Measurements from ENCODE around the gene TRIM24. TPM values are rescaled to one million over a fixed set of nuclear protein-coding genes. Genes with fewer than 3 reads are reported as not detected.

TRIM24 gene
- total and polyA plus RNA-seq, 2 of the 13 experiments (the other 11 are each of a cell fraction or from before 2014, with no cell fraction given): 100 to 106 TPM

DNA sequence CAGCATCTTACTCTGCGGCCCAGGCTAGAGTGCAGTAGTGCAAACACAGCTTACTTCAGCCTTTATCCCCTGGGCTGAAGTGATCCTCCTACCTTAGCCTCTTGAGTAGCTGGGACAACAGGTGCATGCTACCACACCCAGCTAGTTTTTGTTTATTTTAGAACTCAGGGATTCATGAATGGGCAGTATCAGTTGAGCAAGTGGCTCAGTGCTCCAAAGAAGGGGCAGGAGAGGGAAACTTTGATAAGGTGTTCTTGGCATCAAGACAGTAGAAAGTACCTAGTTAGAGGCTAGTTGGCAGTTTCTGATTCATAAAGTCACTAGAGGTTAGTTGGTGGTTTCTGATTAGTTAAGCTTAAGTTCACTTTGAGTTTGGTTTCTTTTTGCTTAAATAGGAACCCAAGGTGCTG, 18.4 kb downstream of the TRIM24 start (continued):
- TF ChIP-seq ZNF317 (CRISPR knock-in tag; IDR thresholded peaks at IDR 0.05) (no peak), THAP11 (CRISPR knock-in tag; IDR thresholded peaks at IDR 0.05) (no peak), NR2F6 (IDR thresholded peaks at IDR 0.05) (no peak), NR2F6 (CRISPR knock-in tag; IDR thresholded peaks at IDR 0.05) (no peak), SOX6 (IDR thresholded peaks at IDR 0.05) (no peak), SOX6 (CRISPR knock-in tag; IDR thresholded peaks at IDR 0.05) (no peak), ATM (IDR thresholded peaks at IDR 0.05; ENCODE audit: borderline replicate concordance) (no peak), ZNF234 (CRISPR knock-in tag; conservative IDR thresholded peaks at IDR 0.05) (no peak), AGO2 (optimal IDR thresholded peaks at IDR 0.05; ENCODE audit: low read depth, low read length) (peak; percentile 61), FOXC1 (CRISPR knock-in tag; IDR thresholded peaks at IDR 0.05; ENCODE audit: borderline replicate concordance) (no peak), HOXA7 (CRISPR knock-in tag; IDR thresholded peaks at IDR 0.05) (no peak)

GRCh38 chr7:138480527-138480926, 20.5 kb downstream of the TRIM24 start:
- no peak for ATAC-seq
- H3K79me2 ChIP-seq (ENCODE audit: insufficient read depth, low read length): peaks cover 98% of the 10 kb centered on the region
- TF ChIP-seq RBM22 (optimal IDR thresholded peaks at IDR 0.05; ENCODE audit: low read length): peak; percentile 62
- no peak for TF ChIP-seq SIN3A (IDR thresholded peaks at IDR 0.05; ENCODE audit: borderline replicate concordance, low read depth, low read length)
- 75% methylated on average over 4 of the region's 4 CpGs for WGBS (ENCODE audit: low lambda C conversion rate)
- in situ Hi-C loops (cut with HindIII; ENCODE audit: extremely low pct_ligation_motif_present, low pct_unique_long_range_greater_than_20kb): no loop called here
- H2AFZ ChIP-seq (ENCODE audit: low read length): no peak overlapping the region
- no peak overlapping the region for H3K4me3 ChIP-seq (replicated peaks in 1 of 3; ENCODE audit: insufficient read depth in 1 of 3, low read depth in 2 of 3, low read length in 3 of 3)
- H3K4me2 ChIP-seq (ENCODE audit: low read depth, low read length): no peak overlapping the region
- H3K27me3 ChIP-seq (ENCODE audit: control insufficient read depth in 1 of 2, insufficient read depth in 2 of 2, low read length in 2 of 2): no peaks in the 10 kb centered on the region
- no peak for DNase-seq (ENCODE audit: low spot score)
- intact Hi-C loops (cut with micrococcal nuclease; ENCODE audit: unreplicated experiment): no loop called here
- no TSS peak for BruUV-seq (replicated peaks)
- no peak overlapping the region; the same call in 1 of the 2 replicates for H3K9ac ChIP-seq (ENCODE audit: insufficient read depth, low read depth, low read length)
- H3K36me3 ChIP-seq (replicated peaks in 1 of 2; ENCODE audit: control insufficient read depth in 1 of 2, insufficient read depth in 2 of 2, low read length in 2 of 2): peaks cover 4 to 9% of the 10 kb centered on the region in 2 experiments; a peak in 3 of 5 replicates
- POLR2A ChIA-PET: interaction anchor here (0.6 kb wide), 1 partner anchor 24 kb away, joined by 4 read pairs; no protein-coding TSS in a partner anchor
- H3K27ac ChIP-seq (ENCODE audit: extremely low read length, insufficient read depth, low read length): no peak overlapping the region
- H3K9me3 ChIP-seq (ENCODE audit: low read length): no peaks in the 10 kb centered on the region
- no peak for FAIRE-seq
- peaks cover 98% of the 10 kb centered on the region for H4K20me1 ChIP-seq (ENCODE audit: insufficient read depth, low read length)
- CTCF ChIA-PET (ENCODE audit: low intra/inter-chr PET ratio, low total read pairs): no interaction called here
- H3K4me1 ChIP-seq (ENCODE audit: insufficient read depth, low read length): peaks cover 90% of the 10 kb centered on the region
